HepG2 (cell line): ENCODE data around the gene MLX. TPM values are rescaled to one million over a fixed set of nuclear protein-coding genes. Genes with fewer than 3 reads are reported as not detected.
A peak's percentile ranks its signal among the peaks of the same experiment; 100 is the strongest.

Source experiments
- BCL6 ChIP-seq: IDR thresholded peaks from 2 replicates; pipeline ENCODE4 v1.6.1; 2016; ENCODE audit warnings: missing genetic modification reagents, missing compliant biosample characterization
- BHLHE40 ChIP-seq: IDR thresholded peaks from 2 replicates; pipeline ENCODE4 v1.6.1; 2011; ENCODE audit warnings: low read length, improper control_type of control experiment
- DMAP1 ChIP-seq: IDR thresholded peaks from 2 replicates; pipeline ENCODE4 v1.6.1; 2016
- ETV5 ChIP-seq: IDR thresholded peaks from 2 replicates; pipeline ENCODE4 v1.6.1; 2018; ENCODE audit warnings: missing biosample characterization, missing genetic modification reagents, inconsistent platforms, borderline replicate concordance
- FOXA3 ChIP-seq: IDR thresholded peaks from 2 replicates; pipeline ENCODE4 v1.6.1; 2016; ENCODE audit warnings: missing genetic modification reagents, missing compliant biosample characterization
- GTF2F1 ChIP-seq: fragments of 150-350 bp; IDR thresholded peaks from 2 replicates; pipeline ENCODE4 v1.6.1; 2014; ENCODE audit warnings: low read length
- MAFG ChIP-seq: sonication (generic); formaldehyde crosslinking; IDR thresholded peaks from 2 replicates; pipeline ENCODE4 v1.5.1; 2020; ENCODE audit warnings: mild to moderate bottlenecking, missing genetic modification reagents
- MTA3 ChIP-seq: sonication (generic); formaldehyde crosslinking; IDR thresholded peaks from 2 replicates; pipeline ENCODE4 v1.4.0; 2020; ENCODE audit warnings: missing genetic modification reagents
- NR2F1 ChIP-seq, 2 experiments: fragments of 450-650 bp in 1 of 2; formaldehyde crosslinking in 1 of 2; IDR thresholded peaks; 2 replicates each; pipeline versions ENCODE4 v1.5.0 to v1.6.1; 2016 to 2020; ENCODE audit warnings: mild to moderate bottlenecking in 1 of 2, missing compliant biosample characterization in 1 of 2, missing genetic modification reagents in 1 of 2, moderate library complexity in 1 of 2
- NR3C1 ChIP-seq: sonication (generic); formaldehyde crosslinking; IDR thresholded peaks from 2 replicates; pipeline ENCODE4 v1.4.0; 2020; ENCODE audit warnings: missing genetic modification reagents
- PHF20 ChIP-seq: sonication (generic); formaldehyde crosslinking; IDR thresholded peaks from 2 replicates; pipeline ENCODE4 v1.5.0; 2020; ENCODE audit warnings: mild to moderate bottlenecking, missing genetic modification reagents
- PHF8 ChIP-seq: sonication (generic); formaldehyde crosslinking; IDR thresholded peaks from 2 replicates; pipeline ENCODE4 v1.5.0; 2020; ENCODE audit warnings: missing genetic modification reagents
- RELA ChIP-seq: sonication (generic); formaldehyde crosslinking; IDR thresholded peaks from 2 replicates; pipeline ENCODE4 v1.4.0; 2020; ENCODE audit warnings: missing genetic modification reagents
- REXO4 ChIP-seq: sonication (generic); formaldehyde crosslinking; IDR thresholded peaks from 2 replicates; pipeline ENCODE4 v1.8.0; 2022; ENCODE audit warnings: missing genetic modification reagents, mild to moderate bottlenecking, borderline replicate concordance
- SIX4 ChIP-seq: sonication (generic); formaldehyde crosslinking; IDR thresholded peaks from 2 replicates; pipeline ENCODE4 v1.4.0; 2020; ENCODE audit warnings: missing genetic modification reagents
- SOX13 ChIP-seq, 3 experiments: fragments of 450-650 bp in 1 of 3; sonication (generic) in 1 of 3; formaldehyde crosslinking in 1 of 3; IDR thresholded peaks in 2 of 3; conservative IDR thresholded peaks in 1 of 3; 2 replicates each; pipeline versions ENCODE4 v1.5.0 to v1.6.1; 2016 to 2020; ENCODE audit warnings: antibody characterized with exemption in 1 of 3, mild to moderate bottlenecking in 1 of 3, missing compliant biosample characterization in 1 of 3, missing genetic modification reagents in 1 of 3, moderate library complexity in 1 of 3
- THAP11 ChIP-seq: IDR thresholded peaks from 2 replicates; pipeline ENCODE4 v1.6.1; 2016; ENCODE audit warnings: missing biosample characterization, missing genetic modification reagents
- ZBTB21 ChIP-seq: sonication (generic); formaldehyde crosslinking; IDR thresholded peaks from 2 replicates; pipeline ENCODE4 v1.4.0; 2020; ENCODE audit warnings: missing genetic modification reagents
- ZFP36L1 ChIP-seq: sonication (generic); formaldehyde crosslinking; IDR thresholded peaks from 2 replicates; pipeline ENCODE4 v1.8.0; 2022; ENCODE audit warnings: mild to moderate bottlenecking, missing genetic modification reagents, moderate library complexity
- ZNF207 ChIP-seq: fragments of 450-650 bp; IDR thresholded peaks from 2 replicates; pipeline ENCODE4 v1.6.1; 2016; ENCODE audit warnings: antibody characterized with exemption, borderline replicate concordance
- ZNF451 ChIP-seq: sonication (generic); formaldehyde crosslinking; IDR thresholded peaks from 2 replicates; pipeline ENCODE4 v1.5.0; 2020; ENCODE audit warnings: mild to moderate bottlenecking, missing genetic modification reagents
- ZNF777 ChIP-seq: sonication (generic); formaldehyde crosslinking; IDR thresholded peaks from 2 replicates; pipeline ENCODE4 v1.4.0; 2020; ENCODE audit warnings: missing genetic modification reagents
- ZNF792 ChIP-seq: IDR thresholded peaks from 2 replicates; pipeline ENCODE4 v1.6.1; 2016
- polyA plus RNA-seq, 8 experiments: library from polyadenylated mRNA; depleted of rRNA in 3 of 8; stranded (reverse) in 7 of 8; unstranded in 1 of 8; fragments of >200 nt; fragmentation: Illumina TruSeq in 4 of 8; extraction: Trizol in 4 of 8; gene quantifications; 2 replicates each; pipeline versions ENCODE4 v1.2.1 to v1.2.3, GENCODE V29; 2011 to 2016; ENCODE audit warnings: low read depth in 4 of 8, missing spikeins in 1 of 8, mixed read lengths in 1 of 8; ENCODE audit not compliant: insufficient read depth in 1 of 8
- total RNA-seq, 5 experiments: library from RNA; depleted of rRNA; stranded (reverse); fragments of >200 nt; fragmentation: Illumina TruSeq; extraction: Trizol; gene quantifications; 2 replicates each; pipeline ENCODE4 v1.2.3, GENCODE V29; 2016; ENCODE audit warnings: low read depth in 1 of 5
- TF ChIP-seq, protein P1 (sequence below): sonication (generic); formaldehyde crosslinking; IDR thresholded peaks from 2 replicates; pipeline ENCODE4 v1.4.0; 2020; ENCODE audit warnings: missing genetic modification reagents
- TF ChIP-seq, protein P2 (sequence below): sonication (generic); formaldehyde crosslinking; IDR thresholded peaks from 2 replicates; pipeline ENCODE4 v1.8.0; 2022; ENCODE audit warnings: mild to moderate bottlenecking, missing genetic modification reagents, moderate library complexity
- TF ChIP-seq, protein P3 (sequence below): fragments of 450-650 bp; IDR thresholded peaks from 2 replicates; pipeline ENCODE4 v1.6.1; 2017
- TF ChIP-seq, protein P4 (sequence below): sonication (generic); formaldehyde crosslinking; IDR thresholded peaks from 2 replicates; pipeline ENCODE4 v1.8.0; 2022; ENCODE audit warnings: missing genetic modification reagents, mild to moderate bottlenecking, borderline replicate concordance
- TF ChIP-seq, protein P5 (sequence below): sonication (generic); formaldehyde crosslinking; IDR thresholded peaks from 2 replicates; pipeline ENCODE4 v1.8.1; 2023; ENCODE audit warnings: mild to moderate bottlenecking, missing genetic modification reagents

The MLX gene
- total and polyA plus RNA-seq, 2 of the 13 experiments (the other 11 are each of a cell fraction or from before 2014, with no cell fraction given): 38.9 to 74.4 TPM

DNA sequence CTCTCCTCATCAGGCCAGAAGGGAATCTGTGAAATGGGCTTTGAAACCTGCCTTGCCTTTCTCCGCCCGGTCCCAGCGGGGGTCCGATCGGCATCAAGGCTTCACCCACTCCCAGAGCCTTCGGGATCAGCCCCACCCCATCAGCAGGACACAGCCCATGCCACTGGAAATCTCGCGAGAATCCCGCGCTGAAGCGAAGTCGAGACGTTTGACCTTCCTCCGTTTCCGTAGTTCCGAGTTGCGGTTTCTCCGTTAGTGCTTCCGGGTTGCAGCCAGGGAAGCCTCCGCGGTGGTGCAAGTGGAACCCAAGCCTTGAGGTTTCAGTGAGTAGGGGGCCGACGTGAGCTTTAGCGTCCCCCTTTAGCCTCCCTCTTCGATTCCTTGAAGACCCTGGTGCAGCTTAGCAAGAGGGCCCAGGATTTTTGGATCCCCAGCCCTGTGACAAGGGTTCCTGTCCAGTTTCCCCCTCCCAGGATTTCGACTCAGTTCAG, 5.0 kb upstream of the MLX start, which contains the start of gene COASY (continued):
- TF ChIP-seq ZBTB21 (CRISPR knock-in tag) (no peak), SOX13 (IDR thresholded peaks at IDR 0.05) (no peak), SOX13 (CRISPR knock-in tag; conservative IDR thresholded peaks at IDR 0.05 in 1 of 2, IDR thresholded peaks at IDR 0.05 in 1 of 2) (0 out of 4 replicates have a peak, but pooled peaks of 1 of the 2 experiments have one; percentile 51), ETV5 (CRISPR knock-in tag) (peak; percentile 79), BHLHE40 (no peak; the same call in 1 of the 2 replicates), GTF2F1 (peak; percentile 82), SIX4 (peak; percentile 81), BCL6 (CRISPR knock-in tag) (peak; percentile 62), PHF20 (CRISPR knock-in tag) (peak; percentile 95), ZNF777 (CRISPR knock-in tag) (peak; percentile 94; the same call in 1 of the 2 replicates), ZNF792 (peak; percentile 75), MAFG (no peak), ZNF207 (no peak), PHF8 (CRISPR knock-in tag) (peak; percentile 73), REXO4 (CRISPR knock-in tag) (no peak), ZFP36L1 (CRISPR knock-in tag) (peak; percentile 50; the same call in 1 of the 2 replicates), ZNF451 (CRISPR knock-in tag) (peak; percentile 73; the same call in 1 of the 2 replicates), NR2F1 (CRISPR knock-in tag; IDR thresholded peaks at IDR 0.05) (0 out of 4 replicates have a peak, but pooled peaks of 1 of the 2 experiments have one; percentile 32), MTA3 (CRISPR knock-in tag) (no peak), THAP11 (CRISPR knock-in tag) (peak; percentile 96), FOXA3 (peak; percentile 81), DMAP1 (CRISPR knock-in tag) (peak; percentile 78), RELA (0 out of 2 replicates have a peak, but pooled peaks have one; percentile 82), NR3C1 (no peak)
- TF ChIP-seq, protein P1, sequence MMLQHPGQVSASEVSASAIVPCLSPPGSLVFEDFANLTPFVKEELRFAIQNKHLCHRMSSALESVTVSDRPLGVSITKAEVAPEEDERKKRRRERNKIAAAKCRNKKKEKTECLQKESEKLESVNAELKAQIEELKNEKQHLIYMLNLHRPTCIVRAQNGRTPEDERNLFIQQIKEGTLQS (CRISPR knock-in tag): 0 out of 2 replicates have a peak, but pooled peaks have one; percentile 44
- TF ChIP-seq, protein P2, sequence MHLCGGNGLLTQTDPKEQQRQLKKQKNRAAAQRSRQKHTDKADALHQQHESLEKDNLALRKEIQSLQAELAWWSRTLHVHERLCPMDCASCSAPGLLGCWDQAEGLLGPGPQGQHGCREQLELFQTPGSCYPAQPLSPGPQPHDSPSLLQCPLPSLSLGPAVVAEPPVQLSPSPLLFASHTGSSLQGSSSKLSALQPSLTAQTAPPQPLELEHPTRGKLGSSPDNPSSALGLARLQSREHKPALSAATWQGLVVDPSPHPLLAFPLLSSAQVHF (CRISPR knock-in tag): peak; percentile 58; the same call in 1 of the 2 replicates
- TF ChIP-seq, protein P3, sequence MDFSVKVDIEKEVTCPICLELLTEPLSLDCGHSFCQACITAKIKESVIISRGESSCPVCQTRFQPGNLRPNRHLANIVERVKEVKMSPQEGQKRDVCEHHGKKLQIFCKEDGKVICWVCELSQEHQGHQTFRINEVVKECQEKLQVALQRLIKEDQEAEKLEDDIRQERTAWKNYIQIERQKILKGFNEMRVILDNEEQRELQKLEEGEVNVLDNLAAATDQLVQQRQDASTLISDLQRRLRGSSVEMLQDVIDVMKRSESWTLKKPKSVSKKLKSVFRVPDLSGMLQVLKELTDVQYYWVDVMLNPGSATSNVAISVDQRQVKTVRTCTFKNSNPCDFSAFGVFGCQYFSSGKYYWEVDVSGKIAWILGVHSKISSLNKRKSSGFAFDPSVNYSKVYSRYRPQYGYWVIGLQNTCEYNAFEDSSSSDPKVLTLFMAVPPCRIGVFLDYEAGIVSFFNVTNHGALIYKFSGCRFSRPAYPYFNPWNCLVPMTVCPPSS: no peak
- TF ChIP-seq, protein P4, sequence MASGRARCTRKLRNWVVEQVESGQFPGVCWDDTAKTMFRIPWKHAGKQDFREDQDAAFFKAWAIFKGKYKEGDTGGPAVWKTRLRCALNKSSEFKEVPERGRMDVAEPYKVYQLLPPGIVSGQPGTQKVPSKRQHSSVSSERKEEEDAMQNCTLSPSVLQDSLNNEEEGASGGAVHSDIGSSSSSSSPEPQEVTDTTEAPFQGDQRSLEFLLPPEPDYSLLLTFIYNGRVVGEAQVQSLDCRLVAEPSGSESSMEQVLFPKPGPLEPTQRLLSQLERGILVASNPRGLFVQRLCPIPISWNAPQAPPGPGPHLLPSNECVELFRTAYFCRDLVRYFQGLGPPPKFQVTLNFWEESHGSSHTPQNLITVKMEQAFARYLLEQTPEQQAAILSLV: peak; percentile 73
- TF ChIP-seq, protein P5, sequence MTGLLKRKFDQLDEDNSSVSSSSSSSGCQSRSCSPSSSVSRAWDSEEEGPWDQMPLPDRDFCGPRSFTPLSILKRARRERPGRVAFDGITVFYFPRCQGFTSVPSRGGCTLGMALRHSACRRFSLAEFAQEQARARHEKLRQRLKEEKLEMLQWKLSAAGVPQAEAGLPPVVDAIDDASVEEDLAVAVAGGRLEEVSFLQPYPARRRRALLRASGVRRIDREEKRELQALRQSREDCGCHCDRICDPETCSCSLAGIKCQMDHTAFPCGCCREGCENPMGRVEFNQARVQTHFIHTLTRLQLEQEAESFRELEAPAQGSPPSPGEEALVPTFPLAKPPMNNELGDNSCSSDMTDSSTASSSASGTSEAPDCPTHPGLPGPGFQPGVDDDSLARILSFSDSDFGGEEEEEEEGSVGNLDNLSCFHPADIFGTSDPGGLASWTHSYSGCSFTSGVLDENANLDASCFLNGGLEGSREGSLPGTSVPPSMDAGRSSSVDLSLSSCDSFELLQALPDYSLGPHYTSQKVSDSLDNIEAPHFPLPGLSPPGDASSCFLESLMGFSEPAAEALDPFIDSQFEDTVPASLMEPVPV: no peak
